ENCODE measurements around the gene AKT1S1. TPM values are rescaled to one million over a fixed set of nuclear protein-coding genes. Genes with fewer than 3 reads are reported as not detected.

The AKT1S1 gene
- total and polyA plus RNA-seq, 2 donors from 2014 or later: 33.7 to 47.2 TPM

- peak in 2 of 5 donors; percentile 45 to 70 for DNase-seq
- peaks cover 0 to 11% (median 6%) of the 10 kb centered on the region in 3 donors for H3K4me1 ChIP-seq (ENCODE audit: control insufficient read depth in 2 of 3, insufficient read depth in 2 of 3, low read depth in 1 of 3, low read length in 3 of 3)
- no peak overlapping the region for H3K4me3 ChIP-seq (ENCODE audit: low read length in 3 of 3)
- H3K36me3 ChIP-seq (ENCODE audit: control insufficient read depth in 2 of 3, insufficient read depth in 3 of 3, low read length in 3 of 3): peaks cover 8 to 63% (median 34%) of the 10 kb centered on the region in 3 donors
- FAIRE-seq: no peak
- no peak overlapping the region for H3K9ac ChIP-seq (ENCODE audit: low read length in 3 of 3)
- no peaks in the 10 kb centered on the region for H3K27me3 ChIP-seq (ENCODE audit: control insufficient read depth, insufficient read depth, low read length)
- H3K27ac ChIP-seq (ENCODE audit: low read depth in 2 of 2, low read length in 2 of 2): no peak overlapping the region
- intact Hi-C loops (cut with DNase I): no loop called here
- TF ChIP-seq CTCF (IDR thresholded peaks at IDR 0.05; ENCODE audit: borderline replicate concordance, extremely low read depth, insufficient read depth): no peak
- peaks cover 0 to 5% (median 0%) of the 10 kb centered on the region in 3 donors for H3K9me3 ChIP-seq (ENCODE audit: control insufficient read depth in 2 of 3, insufficient read depth in 1 of 3, low read length in 3 of 3)
Measured at GRCh38 chr19:49881672-49882394, 4.7 kb upstream of the AKT1S1 start.

GRCh38 chr19:49881186-49881585 is 4.0 kb upstream of the AKT1S1 start:
- H3K9me3 ChIP-seq (ENCODE audit: control insufficient read depth in 2 of 3, insufficient read depth in 1 of 3, low read length in 3 of 3): peaks cover 0 to 5% (median 0%) of the 10 kb centered on the region in 3 donors
- intact Hi-C loops (cut with DNase I): no loop called here
- TF ChIP-seq CTCF (IDR thresholded peaks at IDR 0.05; ENCODE audit: borderline replicate concordance, extremely low read depth, insufficient read depth): no peak
- no peak overlapping the region for H3K9ac ChIP-seq (ENCODE audit: low read length in 3 of 3)
- no peak overlapping the region for H3K4me3 ChIP-seq (ENCODE audit: low read length in 3 of 3)
- FAIRE-seq (no peak), DNase-seq (peak in 2 of 5 donors; percentile 43 to 81)
- H3K27ac ChIP-seq (ENCODE audit: low read depth in 2 of 2, low read length in 2 of 2): no peak overlapping the region
- H3K27me3 ChIP-seq (ENCODE audit: control insufficient read depth, insufficient read depth, low read length): no peaks in the 10 kb centered on the region
- peaks cover 0 to 11% (median 6%) of the 10 kb centered on the region in 3 donors for H3K4me1 ChIP-seq (ENCODE audit: control insufficient read depth in 2 of 3, insufficient read depth in 2 of 3, low read depth in 1 of 3, low read length in 3 of 3)
- H3K36me3 ChIP-seq (ENCODE audit: control insufficient read depth in 2 of 3, insufficient read depth in 3 of 3, low read length in 3 of 3): peaks cover 8 to 63% (median 34%) of the 10 kb centered on the region in 3 donors

GRCh38 chr19:49880162-49880869 is 3.2 kb upstream of the AKT1S1 start:
- no peak for FAIRE-seq
- Histone ChIP-seq H3K9me3 (ENCODE audit: control insufficient read depth in 2 of 3, insufficient read depth in 1 of 3, low read length in 3 of 3) (peaks cover 0 to 5% (median 0%) of the 10 kb centered on the region in 3 donors), H3K27ac (ENCODE audit: low read depth in 2 of 2, low read length in 2 of 2) (no peak overlapping the region), H3K36me3 (ENCODE audit: control insufficient read depth in 2 of 3, insufficient read depth in 3 of 3, low read length in 3 of 3) (peaks cover 8 to 63% (median 34%) of the 10 kb centered on the region in 3 donors), H3K27me3 (ENCODE audit: control insufficient read depth, insufficient read depth, low read length) (no peaks in the 10 kb centered on the region), H3K4me3 (ENCODE audit: low read length in 3 of 3) (no peak overlapping the region), H3K9ac (ENCODE audit: low read length in 3 of 3) (no peak overlapping the region), H3K4me1 (ENCODE audit: control insufficient read depth in 2 of 3, insufficient read depth in 2 of 3, low read depth in 1 of 3, low read length in 3 of 3) (peaks cover 0 to 17% (median 10%) of the 10 kb centered on the region in 3 donors)
- intact Hi-C loops (cut with DNase I): no loop called here
- TF ChIP-seq CTCF (IDR thresholded peaks at IDR 0.05; ENCODE audit: borderline replicate concordance, extremely low read depth, insufficient read depth): no peak
- DNase-seq: peak in 1 of 5 donors; percentile 58

Measured in kidney (tissue), 14 donors.